Mesenteric fat pad (tissue), 1 donor: ENCODE measurements around the gene GPC3. TPM values are rescaled to one million over a fixed set of nuclear protein-coding genes. Genes with fewer than 3 reads are reported as not detected.

Experiments
- DNase-seq: peaks from one replicate; pipeline ENCODE4 v3.0.0-alpha.2; 2020; ENCODE audit warnings: low spot score
- total RNA-seq: library from RNA; stranded (reverse); fragmentation: NEBNext Ultra II Directional; extraction: Animal tissue kit (Norgen Biotek cat#: 25700); gene quantifications from one replicate; pipeline ENCODE4 v1.2.1, GENCODE V29; 2021
- donor health status: DM: yes; HTN: yes; CAD: no.

Gene GPC3
- total RNA-seq, 1 donor from 2014 or later = 58.6 TPM

GRCh38 chrX:133610056-133610455 lies 375.3 kb downstream of the GPC3 start:
- no peak for DNase-seq

GRCh38 chrX:133609166-133609565 lies 376.2 kb downstream of the GPC3 start:
- DNase-seq = no peak

DNA sequence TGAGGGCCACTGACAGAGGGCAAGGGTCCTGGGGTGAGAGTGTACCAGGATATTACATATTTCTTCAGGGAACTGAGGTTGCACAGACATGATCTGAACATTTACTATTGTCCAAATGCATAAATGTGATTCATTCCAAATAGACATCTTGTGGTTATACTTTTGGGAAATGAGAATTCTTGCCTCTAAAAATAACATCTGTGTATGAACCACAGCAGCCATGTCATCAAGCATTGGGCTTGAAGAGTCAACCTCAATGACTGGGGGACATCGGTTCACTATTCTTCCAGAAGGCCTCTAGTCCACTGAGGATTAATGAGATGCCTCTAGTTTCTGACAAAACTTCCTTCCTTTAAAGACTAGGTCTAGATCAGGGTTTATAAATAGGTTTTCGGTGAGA lies 377.0 kb downstream of the GPC3 start:
- no peak for DNase-seq

GRCh38 chrX:133607419-133608348 lies 377.7 kb downstream of the GPC3 start:
- no peak for DNase-seq

- no peak for DNase-seq
Measured at GRCh38 chrX:133606990-133607389, 378.4 kb downstream of the GPC3 start.

GRCh38 chrX:133604801-133605200 lies 380.6 kb downstream of the GPC3 start:
- DNase-seq = no peak

- no peak for DNase-seq
Measured at GRCh38 chrX:133602881-133603280, 382.5 kb downstream of the GPC3 start.

GRCh38 chrX:133601116-133601515 lies 384.3 kb downstream of the GPC3 start:
- DNase-seq = no peak

- DNase-seq = no peak
Measured at GRCh38 chrX:133600536-133600935, 384.9 kb downstream of the GPC3 start.

GRCh38 chrX:133598601-133599335 lies 386.6 kb downstream of the GPC3 start:
- DNase-seq = no peak

DNA sequence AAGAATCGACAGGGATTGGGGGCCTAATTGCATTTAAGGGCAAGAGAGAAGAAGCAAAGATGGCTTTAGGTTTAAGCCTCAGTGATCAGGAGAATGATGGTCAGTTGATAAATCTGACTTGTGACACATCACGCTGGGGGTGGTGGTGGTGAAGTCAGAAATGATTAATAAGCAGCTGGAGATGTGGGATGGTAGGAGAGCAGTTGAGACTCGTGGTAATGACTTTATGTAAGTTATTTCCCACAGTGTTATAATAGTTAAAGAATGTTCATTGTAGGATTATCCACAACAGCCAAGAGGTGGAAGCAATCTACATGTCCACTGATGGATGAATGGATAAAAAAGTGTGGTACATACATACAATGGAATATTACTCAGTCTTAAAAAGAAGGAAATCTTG lies 391.2 kb downstream of the GPC3 start:
- DNase-seq = no peak

DNA sequence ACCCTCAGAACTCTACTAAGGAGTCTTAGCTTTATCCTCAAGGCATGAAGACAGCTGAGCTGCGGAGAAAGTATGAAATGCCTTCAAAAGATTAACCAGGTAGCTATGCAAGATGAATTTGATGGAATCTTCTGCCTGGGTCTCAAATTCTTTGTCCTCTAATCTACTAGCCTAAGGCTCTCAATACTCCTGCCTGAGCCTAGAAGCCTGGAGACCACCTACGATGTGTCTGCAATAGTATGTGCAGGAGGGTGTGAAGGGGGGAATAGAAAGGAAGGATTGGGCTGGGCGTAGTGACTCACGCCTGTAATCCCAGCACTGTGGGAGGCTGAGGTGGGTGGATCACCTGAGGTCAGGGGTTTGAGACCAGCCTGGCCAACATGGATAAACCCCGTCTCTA lies 391.9 kb downstream of the GPC3 start:
- no peak for DNase-seq

DNA sequence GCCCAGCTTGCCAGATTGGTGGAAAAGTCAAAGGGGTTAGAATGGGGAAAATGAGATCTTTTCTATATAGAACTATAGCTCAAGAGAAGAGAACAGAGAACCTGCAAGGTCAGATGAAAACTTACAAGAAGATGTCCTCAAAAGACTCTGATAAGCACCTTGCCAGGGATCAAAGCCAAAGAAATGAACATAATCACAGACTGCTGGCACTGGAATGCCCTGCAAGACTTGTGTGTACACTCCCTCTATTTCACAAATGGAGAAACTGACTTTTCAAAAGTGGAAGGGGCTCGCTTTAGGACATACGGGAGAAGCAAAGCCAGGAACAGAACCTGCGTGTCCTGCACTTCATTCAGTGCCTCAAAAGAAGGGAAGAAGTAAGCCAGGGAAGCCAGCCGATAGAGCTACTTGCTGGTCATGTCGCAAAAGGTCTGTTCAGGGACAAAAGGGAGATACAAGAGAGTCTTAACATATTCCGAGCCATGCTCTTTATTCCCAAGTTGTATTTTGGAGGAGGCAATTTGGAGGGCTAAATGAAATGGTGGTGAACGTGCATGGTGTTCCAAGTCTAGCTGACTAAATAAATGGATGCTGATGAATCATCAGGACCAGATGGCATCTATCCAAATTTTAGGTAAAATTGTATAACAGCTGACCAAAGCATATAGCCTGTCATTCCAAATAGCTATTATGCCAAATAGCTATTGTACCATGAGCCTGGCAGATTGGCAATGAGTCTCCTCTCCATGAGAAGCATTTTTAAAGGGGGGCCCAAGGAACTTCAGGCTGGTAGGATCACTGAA lies 394.5 kb downstream of the GPC3 start:
- DNase-seq = no peak

GRCh38 chrX:133588827-133589226 lies 396.6 kb downstream of the GPC3 start:
- no peak for DNase-seq

DNA sequence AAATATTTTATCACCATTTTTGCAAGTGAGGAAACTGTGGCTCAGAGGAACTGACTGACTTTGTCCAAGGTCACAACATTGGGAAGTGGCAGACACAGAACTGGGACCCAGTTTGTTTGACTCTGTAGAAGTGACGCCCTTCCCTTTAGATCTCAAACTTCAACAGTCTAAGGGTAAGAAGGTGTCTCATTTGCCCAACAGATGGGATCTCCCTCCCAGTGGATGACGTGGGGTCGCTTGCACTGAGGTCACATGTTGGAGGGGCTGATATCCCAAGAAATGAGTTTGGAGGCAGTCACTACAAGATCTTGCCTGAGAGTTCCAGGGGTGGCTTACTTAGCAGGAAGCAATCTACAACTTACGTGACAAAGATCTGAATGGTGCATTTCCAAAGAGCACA lies 397.6 kb downstream of the GPC3 start:
- DNase-seq = no peak

DNA sequence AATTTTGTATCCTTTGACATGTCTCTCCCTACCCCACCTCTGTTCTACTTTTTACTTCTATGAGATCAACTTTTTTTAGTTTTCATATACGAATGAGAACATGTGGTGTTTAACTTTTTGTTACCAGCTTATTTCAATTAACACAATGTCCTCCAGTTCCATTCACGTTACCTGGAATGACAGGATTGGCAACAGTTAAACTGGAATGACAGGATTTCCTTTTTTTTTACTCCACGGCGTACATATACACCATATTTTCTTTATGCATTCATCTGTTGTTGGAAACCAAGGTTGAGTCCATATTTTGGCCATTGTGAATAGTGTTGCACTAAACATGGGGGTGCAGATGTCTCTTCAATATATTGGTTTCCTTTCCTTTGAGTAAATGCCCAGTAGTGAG lies 398.3 kb downstream of the GPC3 start:
- no peak for DNase-seq

DNA sequence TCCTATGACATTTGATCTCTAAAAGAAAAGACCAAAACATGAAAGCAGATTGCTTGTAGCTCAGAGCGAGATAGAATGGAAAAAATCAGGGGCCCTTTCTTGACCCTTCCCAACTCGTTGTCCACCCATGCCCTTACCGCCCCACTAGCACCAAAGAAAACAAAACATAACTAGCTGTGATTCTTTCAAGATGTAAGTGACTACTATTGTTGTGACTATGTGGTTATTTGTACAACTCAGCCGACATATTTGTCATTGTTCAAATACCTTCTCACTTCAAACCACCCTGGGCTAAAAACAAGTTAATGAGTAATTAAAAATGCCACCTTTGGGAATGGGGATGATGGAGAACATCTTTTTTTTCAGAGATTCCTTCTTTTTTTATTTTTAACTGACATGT lies 399.0 kb downstream of the GPC3 start:
- no peak for DNase-seq

DNA sequence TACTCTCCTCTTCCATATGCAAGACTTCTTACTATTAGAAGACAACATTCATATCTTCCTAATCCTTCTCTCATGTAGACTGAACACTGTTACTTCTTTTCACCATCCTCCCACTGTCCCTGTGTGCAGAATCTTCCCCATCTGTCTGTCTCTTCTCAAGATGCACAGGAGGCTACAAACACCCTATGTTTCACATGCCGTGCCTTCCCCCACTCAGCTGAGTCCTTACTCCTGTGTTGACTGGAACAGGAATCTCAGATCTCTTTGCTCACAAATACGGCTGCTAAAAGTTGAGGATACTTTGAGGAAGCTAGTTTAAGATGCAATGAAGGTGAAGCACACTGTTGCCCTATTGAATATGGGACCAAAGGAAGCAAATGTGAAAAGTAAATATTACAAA lies 401.6 kb downstream of the GPC3 start:
- no peak for DNase-seq

DNA sequence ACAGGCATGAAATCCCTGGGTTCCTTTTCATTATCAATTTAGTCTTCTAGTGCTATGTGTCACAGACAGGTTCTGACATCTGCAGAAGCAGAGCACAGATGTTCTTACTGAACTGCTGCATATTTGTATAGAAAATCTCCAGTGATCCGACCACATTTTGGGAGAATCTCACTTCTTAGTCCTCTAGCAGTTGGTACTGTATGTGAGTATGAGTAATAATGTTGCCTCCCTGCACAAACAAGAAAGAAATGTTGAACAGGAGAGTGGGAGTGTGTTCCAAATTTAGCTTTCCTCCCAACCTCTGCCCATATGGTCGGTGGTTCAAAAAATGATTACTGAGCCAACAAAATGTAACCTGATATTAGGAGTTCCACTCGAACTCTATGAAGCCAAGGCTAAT lies 404.8 kb downstream of the GPC3 start:
- no peak for DNase-seq

- DNase-seq = no peak
Measured at GRCh38 chrX:133579631-133580030, 405.8 kb downstream of the GPC3 start.

DNA sequence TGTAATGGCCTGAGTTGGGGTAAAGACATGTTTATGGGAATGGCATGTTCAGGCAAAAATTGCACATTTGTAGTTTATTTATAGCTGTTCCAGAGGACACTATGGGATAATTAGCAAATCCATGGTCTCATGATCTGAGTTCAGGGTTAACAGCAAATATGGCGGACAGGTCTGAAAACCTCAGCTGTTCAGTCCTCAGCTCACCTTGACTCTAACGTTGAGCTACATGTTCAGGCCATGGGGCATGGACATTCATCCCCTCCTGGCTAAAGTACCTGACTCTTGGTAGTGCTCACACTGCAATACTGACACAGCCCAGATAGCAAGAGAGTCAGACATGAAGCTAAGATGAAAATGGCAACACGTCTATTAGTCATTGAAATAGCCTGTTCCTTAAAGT lies 408.5 kb downstream of the GPC3 start:
- DNase-seq = no peak
